HG02759 (cell line): Measurements from ENCODE around the gene ZNF644.
"Not testable (repeated sequence)": the region's sequence is repeated elsewhere in the genome, so short reads cannot be mapped to it uniquely, and the experiment has no call there.

Source experiments
- ATAC-seq: cut with Tn5 transposase; IDR thresholded peaks from one replicate; pipeline ENCODE4 v1.9.1; 2021; ENCODE audit warnings: mild to moderate bottlenecking, moderate library complexity; ENCODE audit not compliant: unreplicated experiment

Gene ZNF644

GRCh38 chr1:90936061-90936460, 85.8 kb downstream of the ZNF644 start:
- no peak for ATAC-seq

- not testable (repeated sequence) for ATAC-seq
Measured at GRCh38 chr1:90928231-90928630, 93.6 kb downstream of the ZNF644 start.

GRCh38 chr1:90927674-90928073, 94.2 kb downstream of the ZNF644 start:
- not testable (repeated sequence) for ATAC-seq

- ATAC-seq: no peak
Measured at GRCh38 chr1:90926971-90927370, 94.9 kb downstream of the ZNF644 start.

- ATAC-seq: no peak
Measured at GRCh38 chr1:90925928-90926869, 95.6 kb downstream of the ZNF644 start.

- ATAC-seq: no peak
Measured at GRCh38 chr1:90924982-90925381, 96.9 kb downstream of the ZNF644 start.

- ATAC-seq: no peak
Measured at GRCh38 chr1:90922996-90923395, 98.8 kb downstream of the ZNF644 start.

- no peak for ATAC-seq
Measured at GRCh38 chr1:90922202-90922601, 99.6 kb downstream of the ZNF644 start.

GRCh38 chr1:90919900-90920299, 101.9 kb downstream of the ZNF644 start:
- ATAC-seq: no peak

- no peak for ATAC-seq
Measured at GRCh38 chr1:90919190-90919719, 102.6 kb downstream of the ZNF644 start.

GRCh38 chr1:90911353-90911752, 110.5 kb downstream of the ZNF644 start:
- ATAC-seq: no peak

GRCh38 chr1:90902672-90903071, 119.2 kb downstream of the ZNF644 start:
- no peak for ATAC-seq

- no peak for ATAC-seq
Measured at GRCh38 chr1:90899263-90899662, 122.6 kb downstream of the ZNF644 start.

- not testable (repeated sequence) for ATAC-seq
Measured at GRCh38 chr1:90893679-90894078, 128.2 kb downstream of the ZNF644 start.

- ATAC-seq: not testable (repeated sequence)
Measured at GRCh38 chr1:90892884-90893283, 129.0 kb downstream of the ZNF644 start.

- not testable (repeated sequence) for ATAC-seq
Measured at GRCh38 chr1:90892196-90892595, 129.6 kb downstream of the ZNF644 start.

GRCh38 chr1:90891756-90892155, 130.1 kb downstream of the ZNF644 start:
- ATAC-seq: not testable (repeated sequence)

GRCh38 chr1:90882221-90882620, 139.6 kb downstream of the ZNF644 start:
- no peak for ATAC-seq

GRCh38 chr1:90881034-90881433, 140.8 kb downstream of the ZNF644 start:
- no peak for ATAC-seq

- ATAC-seq: no peak
Measured at GRCh38 chr1:90879281-90879680, 142.6 kb downstream of the ZNF644 start.

- no peak for ATAC-seq
Measured at GRCh38 chr1:90876101-90876500, 145.7 kb downstream of the ZNF644 start.
